H1 (cell line): ENCODE measurements around the gene HACE1.

ENCODE experiments used
- CTCF ChIP-seq, 3 experiments: IDR thresholded peaks; 1 replicate in 2 of 3; 2 replicates in 1 of 3; pipeline versions ENCODE4 v1.5.1 to v1.6.1; 2011; ENCODE audit warnings: low read length in 3 of 3, mild to moderate bottlenecking in 3 of 3, inconsistent platforms in 2 of 3, low read depth in 1 of 3, moderate library complexity in 1 of 3; ENCODE audit not compliant: insufficient read depth in 1 of 3; ENCODE audit errors: control extremely low read depth in 1 of 3
- NANOG ChIP-seq: IDR thresholded peaks from 2 replicates; pipeline ENCODE4 v1.6.1; 2011; ENCODE audit warnings: low read length, low read depth, mild to moderate bottlenecking, inconsistent platforms; ENCODE audit not compliant: insufficient read depth, poor library complexity, severe bottlenecking
- POLR2A ChIP-seq, 2 experiments: IDR thresholded peaks; 1 replicate in 1 of 2; 2 replicates in 1 of 2; pipeline ENCODE4 v1.6.1; 2011; ENCODE audit warnings: low read depth in 2 of 2, low read length in 2 of 2, mild to moderate bottlenecking in 2 of 2; ENCODE audit errors: control extremely low read depth in 1 of 2
- RAD21 ChIP-seq, 2 experiments: IDR thresholded peaks in 1 of 2; conservative IDR thresholded peaks in 1 of 2; 2 replicates each; pipeline ENCODE4 v1.6.1; 2011; ENCODE audit warnings: low read depth in 2 of 2, low read length in 2 of 2, improper control_type of control experiment in 1 of 2, inconsistent platforms in 1 of 2, mild to moderate bottlenecking in 1 of 2, moderate library complexity in 1 of 2
- SUZ12 ChIP-seq: fragments of 200-600 bp; sonication (generic); IDR thresholded peaks from 2 replicates; pipeline ENCODE4 v1.6.1; 2012; ENCODE audit warnings: mild to moderate bottlenecking, inconsistent platforms, low read length, moderate library complexity, mixed read lengths
- TAF1 ChIP-seq: IDR thresholded peaks from 2 replicates; pipeline ENCODE4 v1.6.1; 2011; ENCODE audit warnings: mild to moderate bottlenecking, low read depth, low read length

- no peak for TF ChIP-seq SUZ12
- no peak for TF ChIP-seq CTCF (IDR thresholded peaks at IDR 0.05; ENCODE audit: control extremely low read depth in 1 of 3, insufficient read depth in 1 of 3, low read depth in 1 of 3, low read length in 3 of 3)
- TF ChIP-seq RAD21 (IDR thresholded peaks at IDR 0.05 in 1 of 2, conservative IDR thresholded peaks at IDR 0.05 in 1 of 2; ENCODE audit: low read depth in 2 of 2, low read length in 2 of 2): no peak
- no peak for TF ChIP-seq TAF1
- no peak for TF ChIP-seq NANOG
- TF ChIP-seq POLR2A (IDR thresholded peaks at IDR 0.05; ENCODE audit: control extremely low read depth in 1 of 2, low read depth in 2 of 2, low read length in 2 of 2): no peak
These were observed 45.0 kb downstream of the HACE1 start for GRCh38 chr6:104814743-104815142.
